GM21381 (cell line): ENCODE measurements around the gene CCDC9.
"Not testable (repeated sequence)": the region's sequence is repeated elsewhere in the genome, so short reads cannot be mapped to it uniquely, and the experiment has no call there.

Experiments
- ATAC-seq: cut with Tn5 transposase; IDR thresholded peaks from one replicate; pipeline ENCODE4 v1.9.1; 2021; ENCODE audit warnings: mild to moderate bottlenecking, moderate library complexity; ENCODE audit not compliant: unreplicated experiment

CCDC9 gene

DNA sequence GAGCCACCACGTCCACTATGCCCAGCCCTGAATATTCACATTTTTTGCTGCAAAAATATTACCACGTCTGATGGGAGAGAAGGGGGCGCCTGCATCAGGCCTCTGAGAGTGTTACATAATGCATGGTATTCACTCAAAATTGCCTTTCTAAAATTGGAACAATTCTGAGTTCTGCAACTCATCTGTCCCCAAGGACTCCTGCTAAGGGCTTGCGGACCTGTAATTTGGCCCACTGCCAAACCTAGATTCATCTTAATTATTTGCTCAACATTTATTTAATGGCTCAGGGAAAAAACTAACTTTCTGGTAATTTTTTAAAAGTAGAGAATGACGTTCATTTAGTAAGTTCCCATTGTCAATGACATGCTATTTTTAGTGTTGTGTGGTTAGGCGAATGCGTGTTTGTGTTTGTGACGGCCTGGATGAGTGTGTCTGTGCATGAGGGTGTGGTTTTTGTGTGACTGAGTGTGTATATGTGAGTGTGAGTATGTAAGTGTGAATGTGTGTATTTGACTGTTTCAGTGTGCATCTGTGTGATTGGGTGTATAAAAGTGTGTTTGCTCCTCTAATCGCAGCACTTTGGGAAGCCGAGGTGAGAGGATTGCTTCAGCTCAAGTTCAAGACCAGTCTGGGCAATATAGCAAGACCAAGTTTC is 27.2 kb downstream of the CCDC9 start:
- no peak for ATAC-seq

DNA sequence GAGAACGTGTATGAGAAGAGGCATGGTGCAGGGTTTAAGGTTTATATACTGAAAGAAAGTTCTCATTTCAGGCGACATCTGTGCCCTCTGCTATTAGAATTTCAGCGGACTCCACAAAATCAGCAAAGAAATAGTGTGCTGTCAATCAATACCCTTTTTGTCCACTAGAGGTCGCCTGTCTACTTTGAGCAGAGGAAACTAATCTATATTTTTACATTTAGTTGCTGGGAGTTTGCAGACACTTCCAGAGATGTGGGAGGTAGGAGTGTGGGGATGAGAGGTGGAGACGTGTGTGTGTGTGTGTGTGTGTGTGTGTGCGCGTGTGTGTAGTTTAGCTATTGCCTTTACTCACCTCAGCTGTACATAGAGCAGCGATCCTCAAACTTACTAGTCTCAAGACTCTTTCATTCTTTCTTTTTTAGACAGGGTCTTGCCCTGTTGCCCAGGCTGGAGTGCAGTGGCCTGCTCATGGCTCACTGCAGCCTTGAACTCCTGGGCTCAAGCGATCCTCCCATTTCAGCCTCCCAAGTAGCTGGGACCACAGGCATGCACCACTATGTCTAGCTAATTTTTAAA is 28.1 kb downstream of the CCDC9 start:
- ATAC-seq: no peak

DNA sequence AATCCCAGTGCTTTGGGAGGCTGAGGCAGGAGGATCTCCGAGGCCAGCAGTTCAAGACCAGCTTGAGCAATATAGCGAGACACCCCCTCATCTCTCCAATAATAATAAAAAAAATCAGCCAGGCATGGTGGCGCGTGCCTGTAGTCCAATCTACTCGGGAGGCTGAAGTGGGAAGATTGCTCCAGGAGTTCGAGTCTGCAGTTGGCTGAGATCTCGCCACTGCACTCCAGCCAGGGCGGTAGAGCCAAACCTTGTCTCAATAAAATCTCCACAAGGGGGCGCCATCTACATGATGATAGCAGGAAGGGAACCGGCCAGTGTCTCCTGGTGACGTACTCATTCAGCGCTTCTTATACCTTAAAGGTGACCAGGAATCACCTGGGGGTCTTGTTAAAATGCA is 39.7 kb downstream of the CCDC9 start:
- no peak for ATAC-seq

DNA sequence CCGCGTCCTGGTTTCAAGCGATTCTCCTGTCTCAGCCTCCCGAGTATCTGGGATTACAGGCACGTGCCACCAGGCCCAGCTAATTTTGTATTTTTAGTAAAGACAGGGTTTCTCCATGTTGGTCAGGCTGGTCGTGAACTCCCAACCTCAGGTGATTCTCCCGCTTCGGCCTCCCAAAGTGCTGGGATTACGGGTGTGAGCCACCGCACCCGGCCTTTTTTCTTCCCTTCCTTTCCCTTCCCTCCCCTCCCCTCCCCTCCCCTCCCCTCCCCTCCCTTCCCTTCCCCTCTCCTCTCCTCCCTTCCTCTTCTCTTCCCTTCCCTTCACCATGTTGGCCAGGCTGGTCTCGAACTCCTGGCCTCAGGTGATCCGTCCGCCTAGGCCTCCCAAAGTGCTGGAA is 44.5 kb downstream of the CCDC9 start:
- not testable (repeated sequence) for ATAC-seq

DNA sequence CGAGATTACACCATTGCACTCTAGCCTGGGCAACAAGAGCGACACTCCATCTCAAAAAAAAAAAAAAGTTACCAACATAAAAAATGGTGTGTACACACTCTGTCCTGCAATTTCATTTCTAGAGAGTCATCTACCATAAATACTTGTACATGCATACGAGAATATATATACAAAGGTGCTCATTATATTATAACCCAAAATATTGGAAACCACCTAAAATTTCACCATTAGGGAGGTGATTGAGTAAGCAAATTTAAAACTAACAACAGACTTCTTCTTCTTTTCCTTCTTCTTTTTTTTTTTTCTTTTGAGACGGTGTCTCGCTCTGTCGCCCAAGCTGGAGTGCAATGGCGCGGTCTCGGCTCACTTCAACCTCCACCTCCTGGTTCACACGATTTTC is 45.9 kb downstream of the CCDC9 start:
- no peak for ATAC-seq

DNA sequence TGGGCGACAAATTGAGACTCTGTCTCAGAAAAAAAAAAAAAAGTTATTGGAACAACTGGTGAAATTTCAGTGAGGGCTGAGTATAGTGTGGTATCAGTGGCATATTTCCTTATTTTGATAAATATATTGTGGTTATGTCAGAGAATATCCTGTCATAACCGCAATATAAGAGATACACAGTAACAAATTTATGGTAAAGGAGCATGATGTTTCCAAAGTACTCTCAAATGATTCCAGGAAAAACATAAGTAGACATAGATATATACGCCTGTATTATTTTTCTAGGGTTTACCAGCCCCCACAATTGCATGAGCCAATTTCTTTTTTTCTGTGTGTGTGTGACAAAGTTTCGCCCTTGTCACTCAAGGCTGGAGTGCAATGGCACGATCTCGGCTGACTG is 47.6 kb downstream of the CCDC9 start:
- ATAC-seq: no peak

DNA sequence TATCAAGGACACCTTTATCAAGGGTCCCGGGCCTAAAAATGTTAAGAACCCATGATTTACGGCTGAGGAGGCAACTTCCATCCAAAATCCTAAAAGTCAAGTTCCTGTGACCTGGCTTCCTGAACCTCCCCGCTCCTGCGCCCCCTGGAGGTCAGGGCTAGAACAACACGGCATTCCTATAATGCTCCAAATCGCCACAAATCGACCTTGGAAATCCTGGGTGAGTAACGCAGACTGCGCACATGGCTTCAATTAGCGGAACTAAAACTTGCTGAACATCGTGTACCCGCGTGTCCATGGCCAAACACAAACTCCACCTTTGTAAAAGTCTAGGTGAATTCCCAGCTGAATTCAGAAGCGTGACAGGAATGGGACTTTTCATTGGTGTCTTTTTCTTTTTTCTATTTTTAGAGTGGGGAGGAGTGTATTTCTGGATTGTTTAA is 49.0 kb downstream of the CCDC9 start:
- no peak for ATAC-seq

DNA sequence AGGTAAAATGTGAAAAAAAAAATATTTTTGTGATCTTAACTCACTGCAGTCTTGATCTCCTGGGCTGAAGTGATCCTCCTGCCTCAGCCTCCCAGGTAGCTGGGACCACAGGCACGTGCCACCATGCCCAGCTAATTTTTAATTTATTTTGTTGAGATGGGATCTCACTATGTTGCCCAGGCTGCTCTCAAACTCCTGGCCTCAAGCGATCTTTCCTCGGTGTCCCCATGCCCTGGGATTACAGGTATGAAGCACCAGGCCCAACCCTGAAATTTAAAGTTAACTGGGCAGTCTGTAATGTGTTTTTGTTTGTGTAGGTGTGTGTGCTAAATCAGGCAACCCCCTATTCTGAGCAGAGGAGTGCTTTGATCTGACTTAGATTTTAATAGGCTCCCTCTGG is 50.0 kb downstream of the CCDC9 start:
- no peak for ATAC-seq

DNA sequence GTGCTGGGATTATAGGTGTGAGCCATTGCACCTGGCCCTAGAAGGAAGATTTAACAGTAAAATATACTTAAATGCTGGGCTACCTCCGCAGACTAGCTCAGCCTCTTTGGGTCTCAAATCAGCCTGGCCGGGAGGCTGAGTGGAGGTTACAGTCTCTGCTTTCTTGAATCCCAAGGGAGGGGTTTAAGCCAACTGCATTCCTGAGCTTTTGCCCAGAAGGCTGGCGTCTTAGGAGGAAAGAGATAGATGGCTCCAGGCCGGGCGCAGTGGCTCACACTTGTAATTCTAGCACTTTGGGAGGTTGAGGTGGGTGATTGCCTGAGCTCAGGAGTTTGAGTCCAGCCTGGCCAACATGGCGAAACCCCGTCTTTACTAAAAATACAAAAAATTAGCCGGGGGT is 52.7 kb downstream of the CCDC9 start:
- no peak for ATAC-seq

DNA sequence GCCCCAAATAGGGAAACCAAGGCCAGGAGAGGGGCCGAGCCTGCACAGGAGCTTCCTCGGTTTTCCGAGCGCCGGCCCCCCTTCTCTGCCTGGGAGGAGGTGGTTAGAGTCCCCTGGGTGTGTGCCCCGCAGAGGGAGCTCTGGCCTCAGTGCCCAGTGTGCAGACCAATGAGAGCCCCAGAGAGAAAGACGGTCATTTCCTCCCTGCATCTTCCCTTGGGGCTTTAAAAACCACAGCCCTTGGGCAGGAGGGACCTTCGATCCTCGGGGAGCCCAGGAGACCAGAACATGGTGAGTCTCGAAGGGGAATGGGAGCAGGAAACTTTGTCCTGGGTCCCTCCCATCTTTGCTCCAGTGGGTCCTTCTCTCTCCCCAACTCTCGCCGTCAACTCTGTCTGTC is 53.3 kb downstream of the CCDC9 start, which contains the start of gene C5AR1:
Gene C5AR1, plus strand, starts transcription at position 254 of the 400 bp plus-strand sequence. Its CDS starts 35 bp downstream, at position 289.
- no peak for ATAC-seq

DNA sequence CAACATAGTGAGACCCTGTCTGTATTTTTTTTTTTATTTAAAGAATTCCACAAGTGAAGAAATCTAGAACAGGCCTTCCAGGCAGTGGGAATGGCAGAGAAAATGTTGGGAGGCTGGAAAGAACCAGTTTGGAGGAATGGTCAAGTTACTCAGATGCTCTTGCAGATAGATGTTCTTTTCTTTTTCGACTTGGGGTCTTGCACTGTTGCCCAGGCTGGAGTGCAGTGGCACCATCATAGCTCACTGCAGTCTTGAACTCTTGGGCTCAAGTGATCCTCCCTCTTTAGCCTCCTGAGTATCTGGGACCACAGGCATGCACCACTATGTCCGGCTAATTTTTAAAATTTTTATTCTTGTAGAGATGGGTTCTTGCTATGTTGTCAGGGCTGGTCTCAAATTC is 54.0 kb downstream of the CCDC9 start:
- ATAC-seq: no peak

DNA sequence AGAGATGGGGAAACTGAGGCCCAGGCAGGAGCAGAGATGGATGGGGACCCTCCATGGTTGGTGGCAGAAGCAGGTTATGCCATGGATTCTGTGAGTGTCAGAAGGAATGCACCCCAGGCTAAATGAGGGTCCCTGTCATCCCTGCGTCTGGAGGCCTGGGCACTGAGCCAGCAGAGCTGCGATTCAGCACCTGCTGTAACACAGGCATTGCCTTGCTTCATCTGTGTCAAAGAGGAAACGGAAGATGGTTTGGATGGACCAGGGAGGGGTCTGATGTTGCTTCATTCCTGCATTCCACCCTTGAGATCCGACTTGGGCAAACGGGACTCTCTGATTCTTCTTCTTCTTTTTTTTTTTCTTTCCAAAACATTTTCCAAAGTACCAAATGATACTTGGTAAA is 54.5 kb downstream of the CCDC9 start:
- ATAC-seq: no peak

DNA sequence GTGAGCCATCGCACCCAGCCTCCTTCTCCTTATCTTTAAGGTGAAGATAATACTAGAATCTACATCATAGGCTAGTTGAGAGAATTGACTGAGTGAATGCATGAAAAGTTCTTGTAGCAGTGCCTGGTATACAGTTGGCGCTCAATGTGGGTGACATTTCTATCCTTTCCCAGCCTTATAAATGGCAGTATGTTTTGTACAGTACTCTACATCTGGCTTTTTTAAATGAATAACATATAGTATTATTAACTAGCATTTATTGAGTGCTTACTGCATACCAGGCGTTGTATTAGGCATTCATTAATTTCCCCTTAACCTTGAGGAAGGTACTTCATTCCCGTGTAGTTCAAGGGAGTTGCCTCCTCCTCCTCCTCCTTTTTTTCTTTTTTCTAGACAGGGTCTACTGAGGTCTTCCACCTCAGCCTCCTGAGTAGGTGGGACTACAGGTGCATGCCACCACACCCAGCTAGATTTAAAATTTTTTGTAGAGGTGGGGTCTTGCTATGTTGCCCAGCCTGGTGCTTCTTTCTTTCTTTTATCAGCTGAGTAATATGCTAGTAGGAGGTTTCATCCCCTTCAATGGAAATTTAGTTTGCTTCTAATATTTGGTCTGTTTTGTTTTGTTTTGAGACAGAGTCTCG is 56.2 kb downstream of the CCDC9 start:
- ATAC-seq: no peak

DNA sequence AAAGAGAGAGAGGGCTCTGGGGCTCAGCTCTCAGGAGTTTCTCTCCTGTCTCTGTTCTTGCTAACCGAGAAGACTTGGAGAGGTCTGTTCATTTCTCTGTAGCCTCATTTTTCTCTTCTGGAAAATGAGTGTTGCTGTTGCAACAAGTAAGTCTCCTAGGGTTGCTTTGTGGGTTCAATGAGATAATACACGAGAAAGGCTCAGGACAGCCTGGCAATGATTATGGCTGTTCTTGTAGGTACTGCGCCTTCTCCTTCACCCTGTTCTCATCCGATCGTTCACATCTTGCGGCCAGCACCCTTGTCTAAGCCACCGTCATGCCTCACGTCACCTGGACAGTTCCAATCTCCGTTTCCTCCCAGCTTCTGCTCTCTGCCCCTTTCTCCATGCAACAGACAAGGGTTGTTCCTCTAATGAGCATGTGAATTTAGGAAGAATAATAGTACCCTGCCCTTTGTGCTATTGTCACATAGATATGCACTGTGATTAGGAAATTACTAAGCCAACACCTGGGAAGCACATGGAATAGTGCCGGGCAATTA is 57.5 kb downstream of the CCDC9 start:
- ATAC-seq: no peak

DNA sequence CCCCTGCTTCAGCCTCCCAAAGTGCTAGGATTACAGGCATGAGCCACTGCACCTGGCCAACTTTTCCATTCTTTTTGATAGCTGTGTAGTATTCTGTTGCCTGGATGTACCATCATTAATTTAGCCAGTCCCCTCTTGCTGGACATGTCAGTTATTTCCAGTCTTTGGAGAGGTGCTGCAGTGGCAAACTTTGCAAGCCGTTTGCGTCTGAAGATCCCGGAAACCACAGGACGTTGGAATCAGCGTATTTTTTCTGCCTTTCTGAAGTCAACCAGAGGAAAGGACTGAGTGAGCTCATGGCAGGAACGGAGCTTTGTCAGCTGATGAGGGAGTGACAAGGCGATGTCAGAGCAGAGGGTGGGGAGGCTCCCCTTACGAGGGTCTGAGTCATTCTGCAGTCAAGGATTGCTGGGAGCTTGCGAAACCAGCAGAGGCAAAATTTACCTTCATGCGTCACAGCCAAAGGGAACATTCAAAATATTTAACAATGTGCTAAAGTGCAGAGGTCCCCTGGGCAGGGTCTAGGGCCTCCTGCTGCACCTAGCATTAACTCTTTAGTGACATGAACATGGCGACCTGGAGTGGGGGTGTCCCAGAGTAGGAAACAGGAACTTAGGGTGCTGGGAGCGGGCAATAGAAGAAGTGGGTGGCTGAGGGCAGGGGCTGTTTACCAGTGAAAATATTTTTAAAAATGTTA is 58.9 kb downstream of the CCDC9 start:
- ATAC-seq: no peak

DNA sequence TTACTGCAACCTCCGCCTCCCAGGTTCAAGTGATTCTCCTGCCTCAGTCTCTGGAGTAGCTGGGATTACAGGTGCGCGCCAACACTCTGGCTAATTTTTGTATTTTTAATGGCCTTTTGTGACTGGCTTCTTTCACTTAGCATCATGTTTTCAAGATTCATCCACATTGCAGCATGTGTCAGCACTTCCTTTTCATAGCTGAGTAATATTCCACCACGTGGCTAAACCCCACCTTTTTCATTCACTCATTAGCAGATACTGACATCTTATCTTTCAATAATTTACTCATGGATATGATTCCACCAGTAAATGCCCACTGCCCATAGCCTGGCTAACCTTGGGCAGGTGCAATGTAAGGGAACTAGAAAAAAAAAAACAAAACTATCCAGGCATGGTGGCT is 60.2 kb downstream of the CCDC9 start:
- no peak for ATAC-seq

DNA sequence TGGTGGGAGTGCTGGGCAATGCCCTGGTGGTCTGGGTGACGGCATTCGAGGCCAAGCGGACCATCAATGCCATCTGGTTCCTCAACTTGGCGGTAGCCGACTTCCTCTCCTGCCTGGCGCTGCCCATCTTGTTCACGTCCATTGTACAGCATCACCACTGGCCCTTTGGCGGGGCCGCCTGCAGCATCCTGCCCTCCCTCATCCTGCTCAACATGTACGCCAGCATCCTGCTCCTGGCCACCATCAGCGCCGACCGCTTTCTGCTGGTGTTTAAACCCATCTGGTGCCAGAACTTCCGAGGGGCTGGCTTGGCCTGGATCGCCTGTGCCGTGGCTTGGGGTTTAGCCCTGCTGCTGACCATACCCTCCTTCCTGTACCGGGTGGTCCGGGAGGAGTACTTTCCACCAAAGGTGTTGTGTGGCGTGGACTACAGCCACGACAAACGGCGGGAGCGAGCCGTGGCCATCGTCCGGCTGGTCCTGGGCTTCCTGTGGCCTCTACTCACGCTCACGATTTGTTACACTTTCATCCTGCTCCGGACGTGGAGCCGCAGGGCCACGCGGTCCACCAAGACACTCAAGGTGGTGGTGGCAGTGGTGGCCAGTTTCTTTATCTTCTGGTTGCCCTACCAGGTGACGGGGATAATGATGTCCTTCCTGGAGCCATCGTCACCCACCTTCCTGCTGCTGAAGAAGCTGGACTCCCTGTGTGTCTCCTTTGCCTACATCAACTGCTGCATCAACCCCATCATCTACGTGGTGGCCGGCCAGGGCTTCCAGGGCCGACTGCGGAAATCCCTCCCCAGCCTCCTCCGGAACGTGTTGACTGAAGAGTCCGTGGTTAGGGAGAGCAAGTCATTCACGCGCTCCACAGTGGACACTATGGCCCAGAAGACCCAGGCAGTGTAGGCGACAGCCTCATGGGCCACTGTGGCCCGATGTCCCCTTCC is 63.9 kb downstream of the CCDC9 start:
- ATAC-seq: no peak
